NCI-H2081 (cell line): Measurements from ENCODE around the gene LIMCH1.
A peak's percentile ranks its signal among the peaks of the same experiment; 100 is the strongest.
"Not testable (repeated sequence)": the region's sequence is repeated elsewhere in the genome, so short reads cannot be mapped to it uniquely, and the experiment has no call there.

ENCODE experiments used
- DNase-seq, 2 experiments: peaks; one replicate each; lab custom pipeline; 2025; lab: John Stamatoyannopoulos, UW

LIMCH1 gene

DNA sequence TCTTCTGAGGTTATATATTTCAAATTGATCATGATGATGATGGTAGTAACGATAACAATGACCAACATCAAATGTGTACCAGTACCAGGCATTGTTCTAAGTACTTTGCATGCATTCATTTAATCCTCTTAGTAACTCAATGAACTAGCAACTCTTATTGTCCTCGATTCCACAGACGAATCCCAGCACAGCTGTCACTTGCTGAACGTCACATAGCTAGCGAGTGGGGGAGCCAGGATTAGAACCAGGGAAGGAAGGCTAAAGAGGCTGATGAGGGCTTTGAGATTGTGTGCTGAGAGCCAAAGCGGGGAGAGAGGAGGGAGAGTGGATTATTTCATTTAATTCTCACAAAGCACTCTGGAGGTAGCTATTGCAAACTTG lies 106.9 kb downstream of the LIMCH1 start:
- no peak for DNase-seq

DNA sequence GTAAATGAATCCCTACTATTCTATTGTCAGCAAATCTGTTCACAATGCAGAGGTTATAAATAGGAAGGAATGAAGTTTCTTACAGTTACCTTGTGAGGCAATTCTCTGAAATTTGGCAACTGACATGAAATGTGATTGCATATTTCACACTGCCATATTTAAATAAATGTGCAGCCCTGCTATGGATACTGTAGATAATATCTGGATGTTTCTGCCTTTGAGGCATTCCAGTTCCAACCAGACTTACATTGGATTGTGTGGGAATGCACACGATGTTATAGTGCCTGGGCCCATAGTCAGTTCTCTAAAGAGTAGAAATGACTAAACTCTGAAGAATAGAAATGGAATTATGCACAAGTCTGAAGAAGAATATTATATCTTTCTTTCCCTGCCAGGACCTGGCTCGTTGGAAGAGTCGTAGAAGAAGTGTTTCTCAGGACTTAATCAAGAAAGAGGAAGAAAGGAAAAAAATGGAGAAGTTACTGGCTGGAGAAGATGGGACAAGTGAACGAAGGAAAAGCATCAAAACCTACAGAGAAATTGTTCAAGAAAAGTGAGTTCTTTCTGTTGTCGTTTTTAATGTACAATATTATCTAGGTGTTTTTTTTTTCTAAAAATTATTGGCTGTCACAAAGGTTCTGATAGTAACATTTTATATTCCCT lies 107.9 kb downstream of the LIMCH1 start:
- no peak for DNase-seq

DNA sequence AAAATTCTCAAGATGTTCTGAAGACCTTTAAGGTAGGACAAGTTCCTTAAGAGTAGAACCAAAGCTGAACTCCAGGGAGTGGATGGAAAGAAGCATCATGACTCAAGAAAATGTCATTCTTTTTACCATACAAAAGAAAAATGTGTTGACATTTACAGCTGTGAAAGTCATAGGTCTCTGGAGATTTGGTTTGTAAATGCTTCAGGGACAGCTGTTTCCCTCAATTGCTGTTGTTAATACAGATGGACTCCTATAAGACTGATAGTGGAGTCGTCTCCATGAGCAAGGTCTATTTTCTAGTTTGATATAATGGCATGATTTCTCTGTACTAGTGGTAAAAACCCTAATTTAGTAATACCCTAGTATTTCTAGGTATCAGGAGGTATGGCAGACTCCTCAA lies 108.9 kb downstream of the LIMCH1 start:
- no peak for DNase-seq

- DNase-seq, result no peak
Observed at GRCh38 chr4:41647383-41647782, 109.4 kb downstream of the LIMCH1 start.

DNA sequence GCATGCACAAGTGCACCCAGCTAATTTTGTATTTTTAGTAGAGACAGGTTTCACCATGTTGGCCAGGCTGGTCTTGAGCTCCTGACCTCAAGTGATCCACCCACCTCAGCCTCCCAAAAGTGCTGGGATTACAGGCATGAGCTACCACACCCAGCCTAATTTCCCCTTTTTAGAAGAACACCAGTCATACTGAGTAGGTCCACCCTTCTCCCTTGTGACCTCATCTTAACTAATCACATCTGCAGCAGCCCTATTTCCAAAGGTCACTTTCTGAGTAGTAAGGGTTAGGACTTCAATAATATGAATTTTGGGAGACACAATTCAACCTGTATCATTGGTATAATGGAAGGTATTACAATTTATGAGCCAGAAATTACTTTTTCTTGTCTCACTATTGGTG lies 113.2 kb downstream of the LIMCH1 start:
- DNase-seq, result not testable (repeated sequence)

DNA sequence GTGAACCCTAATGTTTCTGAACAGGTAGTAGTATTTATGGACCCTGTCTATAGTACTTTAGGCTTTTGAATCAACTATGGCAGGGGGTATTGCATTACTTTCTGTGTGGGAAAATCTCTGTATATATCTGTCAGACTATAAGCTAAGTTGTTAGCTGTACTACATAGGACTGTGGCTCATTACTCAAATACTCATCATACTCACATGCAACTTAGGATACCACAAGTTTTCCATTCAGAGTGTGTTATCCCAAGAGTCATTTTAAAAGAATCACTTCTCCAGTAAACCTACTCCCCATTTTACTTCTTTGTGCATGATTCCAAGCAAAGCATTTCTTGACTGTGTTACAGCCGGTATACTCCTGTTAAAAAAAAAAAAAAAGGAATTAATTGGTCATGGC lies 115.0 kb downstream of the LIMCH1 start:
- no peak for DNase-seq

GRCh38 chr4:41653523-41653922 lies 115.6 kb downstream of the LIMCH1 start:
- no peak for DNase-seq

DNA sequence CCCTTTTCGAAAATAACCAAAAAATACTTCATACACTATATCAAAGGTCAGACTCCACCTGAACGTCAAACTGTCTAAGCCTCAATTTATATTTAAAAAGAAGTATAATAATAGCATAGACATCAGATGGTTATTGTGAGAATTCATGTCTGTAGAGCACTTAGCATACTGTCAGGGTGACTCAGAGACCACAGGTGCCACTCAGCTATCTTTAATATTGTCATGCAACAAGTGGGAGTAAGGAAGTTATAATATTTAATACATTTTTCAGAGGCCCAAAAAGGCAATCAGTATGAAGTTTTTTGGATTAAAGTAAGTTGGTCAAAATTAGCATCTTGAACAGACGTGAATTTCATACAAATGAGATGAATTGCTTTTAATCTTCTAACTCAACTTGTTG lies 117.2 kb downstream of the LIMCH1 start:
- DNase-seq, result no peak

- DNase-seq, result no peak
Observed at GRCh38 chr4:41656106-41656505, 118.1 kb downstream of the LIMCH1 start.

GRCh38 chr4:41656572-41657520 lies 118.9 kb downstream of the LIMCH1 start:
- no peak for DNase-seq

DNA sequence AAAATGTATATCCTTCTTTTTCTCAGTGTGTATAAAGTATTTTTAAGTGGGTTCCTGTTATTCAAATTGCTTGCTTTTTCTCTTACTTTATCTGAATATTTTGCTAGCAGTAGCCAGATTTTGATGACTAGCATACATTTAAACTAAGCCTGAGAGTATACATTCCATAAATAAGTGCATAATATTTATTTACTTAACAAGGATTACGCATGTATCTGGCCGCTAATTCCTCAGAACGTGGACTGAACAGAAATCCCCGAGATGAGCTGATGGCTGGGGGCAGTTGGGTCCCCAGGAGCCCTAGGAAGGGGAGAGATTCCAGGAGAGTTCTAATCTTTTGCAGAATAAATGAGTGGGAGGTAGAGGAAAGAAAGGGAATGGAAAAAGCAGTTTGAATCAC lies 119.6 kb downstream of the LIMCH1 start:
- DNase-seq, result no peak

GRCh38 chr4:41658163-41658562 lies 120.2 kb downstream of the LIMCH1 start:
- peak in 1 of 2 experiments; percentile 9 for DNase-seq

GRCh38 chr4:41660352-41660751 lies 122.4 kb downstream of the LIMCH1 start:
- DNase-seq, result no peak

- DNase-seq, result peak; percentile 7 to 70
Observed at GRCh38 chr4:41661442-41662076, 123.6 kb downstream of the LIMCH1 start.

GRCh38 chr4:41665636-41666207 lies 127.8 kb downstream of the LIMCH1 start:
- DNase-seq, result no peak

- no peak for DNase-seq
Observed at GRCh38 chr4:41668024-41668423, 130.1 kb downstream of the LIMCH1 start.

DNA sequence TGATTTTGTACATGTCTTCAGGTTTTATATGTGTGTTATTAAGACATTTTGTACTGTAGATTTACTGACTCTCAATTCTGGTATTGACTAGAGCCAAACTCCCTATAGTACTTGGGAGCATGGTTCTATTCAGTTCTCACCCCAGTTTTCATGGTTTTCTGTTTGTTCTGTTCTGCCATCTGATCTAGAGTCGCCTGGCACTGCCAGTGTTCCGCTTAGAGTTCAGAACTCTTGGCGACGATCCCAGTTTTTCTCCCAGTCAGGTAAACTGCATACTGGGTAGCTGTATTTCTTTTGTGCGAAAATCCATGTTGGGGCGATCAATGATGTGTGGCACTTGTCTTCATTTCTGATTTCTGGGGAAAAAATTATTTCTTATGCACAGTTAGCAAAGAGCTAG lies 132.6 kb downstream of the LIMCH1 start:
- DNase-seq, result peak in 1 of 2 experiments; percentile 59

- DNase-seq, result no peak
Observed at GRCh38 chr4:41670982-41671381, 133.0 kb downstream of the LIMCH1 start.

DNA sequence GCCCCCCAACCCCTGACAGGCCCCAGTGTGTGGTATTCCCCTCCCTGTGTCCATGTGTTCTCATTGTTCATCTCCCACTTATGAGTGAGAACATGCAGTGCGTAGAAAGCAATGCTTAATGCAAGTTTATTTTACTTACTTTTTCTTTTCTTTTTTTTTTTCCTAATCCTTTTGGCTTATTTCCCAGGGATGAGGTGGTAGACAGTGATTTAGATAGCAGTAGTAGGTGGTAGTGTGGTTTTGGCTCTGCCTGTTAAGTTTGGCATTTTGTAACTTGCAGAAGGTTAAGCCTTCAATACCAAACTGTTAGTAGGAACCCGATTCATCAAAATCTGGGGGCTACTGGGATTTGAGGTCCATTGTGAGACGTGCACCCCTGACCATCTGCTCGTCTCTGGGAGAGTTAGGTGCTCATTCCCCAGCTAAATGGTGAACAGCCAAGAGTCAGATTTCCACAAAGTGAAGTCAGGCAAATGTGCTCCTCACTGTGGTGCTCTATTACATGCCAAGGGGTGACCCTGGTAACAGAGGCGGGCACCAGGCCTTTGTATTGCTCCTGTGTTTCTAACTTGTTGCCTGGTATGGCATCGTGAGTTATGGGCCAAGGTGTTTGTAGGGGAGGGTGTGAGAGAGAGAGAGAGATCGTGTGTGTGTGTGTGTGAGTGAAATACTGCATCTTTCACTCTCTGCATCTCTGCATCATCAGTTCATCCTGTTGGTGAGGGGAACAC lies 140.3 kb downstream of the LIMCH1 start:
- no peak for DNase-seq

- no peak for DNase-seq
Observed at GRCh38 chr4:41678951-41679350, 141.0 kb downstream of the LIMCH1 start.

GRCh38 chr4:41679991-41680390 lies 142.0 kb downstream of the LIMCH1 start:
- no peak for DNase-seq

DNA sequence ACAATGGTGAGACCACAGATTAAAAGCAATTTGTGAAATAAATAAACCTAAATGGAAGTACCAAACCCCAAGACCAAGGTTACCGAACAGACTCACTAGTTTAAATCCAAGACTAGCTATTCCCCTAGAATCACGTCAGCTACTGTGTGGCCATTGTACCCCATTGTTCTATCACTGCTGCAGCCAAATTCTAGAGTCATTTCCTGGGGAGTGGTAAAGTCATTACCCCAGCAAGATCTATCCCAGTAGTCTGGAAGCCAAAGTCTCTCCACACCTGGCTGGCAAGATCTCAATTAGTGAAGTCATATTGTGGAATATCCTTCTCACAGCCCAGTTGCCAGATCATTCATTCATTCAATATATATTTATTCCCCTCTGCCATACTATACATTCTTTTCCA lies 143.1 kb downstream of the LIMCH1 start:
- DNase-seq, result no peak
